Osteoblast (primary cell): Measurements from ENCODE around the gene MTF2. TPM values are rescaled to one million over a fixed set of nuclear protein-coding genes. Genes with fewer than 3 reads are reported as not detected.
A peak's percentile ranks its signal among the peaks of the same experiment; 100 is the strongest.
"Not testable (repeated sequence)": the region's sequence is repeated elsewhere in the genome, so short reads cannot be mapped to it uniquely, and the experiment has no call there.

ENCODE experiments used
- DNase-seq: peaks from one replicate; pipeline ENCODE4 v3.0.0; 2011; ENCODE audit warnings: low spot score, mixed read lengths; ENCODE audit not compliant: insufficient read length; ENCODE audit errors: missing footprints
- H2AFZ ChIP-seq: 2 replicates; pipeline ENCODE4 v1.6.0; 2011; ENCODE audit warnings: mild to moderate bottlenecking, low read length
- H3K27ac ChIP-seq: 2 replicates; pipeline ENCODE4 v1.5.1; 2011; ENCODE audit warnings: mild to moderate bottlenecking, low read depth, low read length, moderate library complexity
- H3K27me3 ChIP-seq: 2 replicates; pipeline ENCODE4 v1.6.0; 2012; ENCODE audit warnings: mild to moderate bottlenecking, control low read depth, inconsistent platforms, low read length, moderate library complexity; ENCODE audit not compliant: insufficient read depth
- H3K36me3 ChIP-seq: 2 replicates; pipeline ENCODE4 v1.5.1; 2011; ENCODE audit warnings: mild to moderate bottlenecking, low read length, control low read depth, moderate library complexity; ENCODE audit not compliant: insufficient read depth
- H3K4me1 ChIP-seq: 2 replicates; pipeline ENCODE4 v1.5.1; 2011; ENCODE audit warnings: mild to moderate bottlenecking, low read length, control low read depth, moderate library complexity; ENCODE audit not compliant: insufficient read depth
- H3K4me2 ChIP-seq: 2 replicates; pipeline ENCODE4 v1.6.0; 2011; ENCODE audit warnings: mild to moderate bottlenecking, low read length; ENCODE audit not compliant: insufficient read depth
- H3K4me3 ChIP-seq: fragments of 200-600 bp; sonication (generic); 3 replicates; pipeline ENCODE4 v1.5.1; 2012; ENCODE audit warnings: mild to moderate bottlenecking, low read length, inconsistent platforms; ENCODE audit not compliant: insufficient read depth
- H3K79me2 ChIP-seq: 2 replicates; pipeline ENCODE4 v1.6.0; 2012; ENCODE audit warnings: mild to moderate bottlenecking, low read length, control low read depth, inconsistent platforms; ENCODE audit not compliant: insufficient read depth
- H3K9me3 ChIP-seq: 2 replicates; pipeline ENCODE4 v1.5.1; 2011; ENCODE audit warnings: low read depth, low read length, control low read depth
- H4K20me1 ChIP-seq: 2 replicates; pipeline ENCODE4 v1.6.0; 2012; ENCODE audit warnings: mild to moderate bottlenecking, low read length, control low read depth; ENCODE audit not compliant: insufficient read depth
- CTCF ChIP-seq: IDR thresholded peaks from 2 replicates; pipeline ENCODE4 v1.5.1; 2011; ENCODE audit warnings: mild to moderate bottlenecking, low read depth, low read length, moderate library complexity; ENCODE audit errors: extremely low read depth
- total RNA-seq: library from RNA; depleted of rRNA; stranded (reverse); fragments of >200 nt; gene quantifications from 2 replicates; pipeline ENCODE4 v1.2.3, GENCODE V29; 2012

MTF2 gene
- total RNA-seq, 1 donor: 15.9 TPM

GRCh38 chr1:93159337-93159736 is 80.3 kb downstream of the MTF2 start:
- H3K36me3 ChIP-seq: peaks cover 41% of the 10 kb centered on the region
- H3K79me2 ChIP-seq: peaks cover 56% of the 10 kb centered on the region
- no peak overlapping the region for H3K27ac ChIP-seq
- DNase-seq: no peak
- no peaks in the 10 kb centered on the region for H3K27me3 ChIP-seq
- H3K9me3 ChIP-seq: no peaks in the 10 kb centered on the region
- TF ChIP-seq CTCF: no peak
- H3K4me1 ChIP-seq: no peaks in the 10 kb centered on the region
- H2AFZ ChIP-seq: no peak overlapping the region
- H3K4me2 ChIP-seq: no peak overlapping the region
- no peak overlapping the region for H3K4me3 ChIP-seq
- H4K20me1 ChIP-seq: peaks cover 7% of the 10 kb centered on the region

- not testable (repeated sequence) for H3K27ac ChIP-seq, DNase-seq, H3K4me3 ChIP-seq, H3K27me3 ChIP-seq, H3K4me2 ChIP-seq, H2AFZ ChIP-seq, H3K9me3 ChIP-seq, H3K4me1 ChIP-seq
- peaks cover 90% of the 10 kb centered on the region for H3K79me2 ChIP-seq
- H3K36me3 ChIP-seq: peaks cover 23% of the 10 kb centered on the region
- peaks cover 16% of the 10 kb centered on the region for H4K20me1 ChIP-seq
Observed at GRCh38 chr1:93163314-93163713, 84.2 kb downstream of the MTF2 start.

GRCh38 chr1:93164816-93165215 is 85.7 kb downstream of the MTF2 start:
- DNase-seq: peak; percentile 2
- no peak overlapping the region for H3K4me2 ChIP-seq

GRCh38 chr1:93165895-93166294 is 86.8 kb downstream of the MTF2 start:
- not testable (repeated sequence) for H3K36me3 ChIP-seq, H3K27ac ChIP-seq, H3K27me3 ChIP-seq, DNase-seq, H3K4me1 ChIP-seq, H3K4me3 ChIP-seq, H2AFZ ChIP-seq, H3K4me2 ChIP-seq, H3K9me3 ChIP-seq
- H3K79me2 ChIP-seq: peaks cover 99% of the 10 kb centered on the region
- peaks cover 33% of the 10 kb centered on the region for H4K20me1 ChIP-seq

More at GRCh38 chr1:93164816-93165215, 85.7 kb downstream of the MTF2 start:
- H2AFZ ChIP-seq: no peak overlapping the region
- H3K36me3 ChIP-seq: peaks cover 9% of the 10 kb centered on the region
- H3K4me3 ChIP-seq: no peak overlapping the region
- H3K4me1 ChIP-seq: no peaks in the 10 kb centered on the region
- peaks cover 3% of the 10 kb centered on the region for H3K9me3 ChIP-seq
- H4K20me1 ChIP-seq: peaks cover 26% of the 10 kb centered on the region
- TF ChIP-seq CTCF: no peak
- peaks cover 97% of the 10 kb centered on the region for H3K79me2 ChIP-seq
- no peak overlapping the region for H3K27ac ChIP-seq
- no peaks in the 10 kb centered on the region for H3K27me3 ChIP-seq

- peaks cover 39% of the 10 kb centered on the region for H4K20me1 ChIP-seq
- H3K4me2 ChIP-seq: no peak overlapping the region
- H3K79me2 ChIP-seq: peaks cover 99% of the 10 kb centered on the region
- H3K27me3 ChIP-seq: no peaks in the 10 kb centered on the region
- DNase-seq: no peak
- H3K9me3 ChIP-seq: peaks cover 3% of the 10 kb centered on the region
- H3K36me3 ChIP-seq: peaks cover 7% of the 10 kb centered on the region
- no peak overlapping the region for H2AFZ ChIP-seq
- H3K4me3 ChIP-seq: no peak overlapping the region
- no peak overlapping the region for H3K27ac ChIP-seq
- no peak for TF ChIP-seq CTCF
- peaks cover 2% of the 10 kb centered on the region for H3K4me1 ChIP-seq
Observed at GRCh38 chr1:93167006-93167405, 87.9 kb downstream of the MTF2 start.

- Histone ChIP-seq H3K79me2 (peaks cover 97% of the 10 kb centered on the region), H4K20me1 (peaks cover 38% of the 10 kb centered on the region)
Observed at GRCh38 chr1:93170141-93170678, 91.1 kb downstream of the MTF2 start.

More at GRCh38 chr1:93170141-93170678, 91.1 kb downstream of the MTF2 start:
- H3K4me2 ChIP-seq, H3K27me3 ChIP-seq, DNase-seq, H3K9me3 ChIP-seq, H3K4me3 ChIP-seq, H3K36me3 ChIP-seq, H3K27ac ChIP-seq, H2AFZ ChIP-seq: not testable (repeated sequence)
- H3K4me1 ChIP-seq: peaks cover 10% of the 10 kb centered on the region
